Measurements from ENCODE around the gene SCART1. TPM values are rescaled to one million over a fixed set of nuclear protein-coding genes. Genes with fewer than 3 reads are reported as not detected.

SCART1 gene
- total RNA-seq, 1 experiment from 2014 or later: 1.1 TPM

- TF ChIP-seq, protein P1, sequence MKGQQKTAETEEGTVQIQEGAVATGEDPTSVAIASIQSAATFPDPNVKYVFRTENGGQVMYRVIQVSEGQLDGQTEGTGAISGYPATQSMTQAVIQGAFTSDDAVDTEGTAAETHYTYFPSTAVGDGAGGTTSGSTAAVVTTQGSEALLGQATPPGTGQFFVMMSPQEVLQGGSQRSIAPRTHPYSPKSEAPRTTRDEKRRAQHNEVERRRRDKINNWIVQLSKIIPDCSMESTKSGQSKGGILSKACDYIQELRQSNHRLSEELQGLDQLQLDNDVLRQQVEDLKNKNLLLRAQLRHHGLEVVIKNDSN (CRISPR knock-in tag; IDR thresholded peaks at IDR 0.05): no peak
- TF ChIP-seq RORB (CRISPR knock-in tag; IDR thresholded peaks at IDR 0.05) (no peak), GABPB1 (CRISPR knock-in tag; IDR thresholded peaks at IDR 0.05) (no peak), SMAD4 (CRISPR knock-in tag; IDR thresholded peaks at IDR 0.05) (no peak), KAT7 (CRISPR knock-in tag; IDR thresholded peaks at IDR 0.05; ENCODE audit: borderline replicate concordance) (no peak), ERG (CRISPR knock-in tag; IDR thresholded peaks at IDR 0.05) (no peak), ZNF425 (CRISPR knock-in tag; conservative IDR thresholded peaks at IDR 0.05) (no peak), CREB1 (CRISPR knock-in tag; IDR thresholded peaks at IDR 0.05) (no peak), PREB (CRISPR knock-in tag; IDR thresholded peaks at IDR 0.05; ENCODE audit: borderline replicate concordance) (no peak), ZNF263 (CRISPR knock-in tag; IDR thresholded peaks at IDR 0.05; ENCODE audit: low read depth) (no peak)
- TF ChIP-seq, protein P2, sequence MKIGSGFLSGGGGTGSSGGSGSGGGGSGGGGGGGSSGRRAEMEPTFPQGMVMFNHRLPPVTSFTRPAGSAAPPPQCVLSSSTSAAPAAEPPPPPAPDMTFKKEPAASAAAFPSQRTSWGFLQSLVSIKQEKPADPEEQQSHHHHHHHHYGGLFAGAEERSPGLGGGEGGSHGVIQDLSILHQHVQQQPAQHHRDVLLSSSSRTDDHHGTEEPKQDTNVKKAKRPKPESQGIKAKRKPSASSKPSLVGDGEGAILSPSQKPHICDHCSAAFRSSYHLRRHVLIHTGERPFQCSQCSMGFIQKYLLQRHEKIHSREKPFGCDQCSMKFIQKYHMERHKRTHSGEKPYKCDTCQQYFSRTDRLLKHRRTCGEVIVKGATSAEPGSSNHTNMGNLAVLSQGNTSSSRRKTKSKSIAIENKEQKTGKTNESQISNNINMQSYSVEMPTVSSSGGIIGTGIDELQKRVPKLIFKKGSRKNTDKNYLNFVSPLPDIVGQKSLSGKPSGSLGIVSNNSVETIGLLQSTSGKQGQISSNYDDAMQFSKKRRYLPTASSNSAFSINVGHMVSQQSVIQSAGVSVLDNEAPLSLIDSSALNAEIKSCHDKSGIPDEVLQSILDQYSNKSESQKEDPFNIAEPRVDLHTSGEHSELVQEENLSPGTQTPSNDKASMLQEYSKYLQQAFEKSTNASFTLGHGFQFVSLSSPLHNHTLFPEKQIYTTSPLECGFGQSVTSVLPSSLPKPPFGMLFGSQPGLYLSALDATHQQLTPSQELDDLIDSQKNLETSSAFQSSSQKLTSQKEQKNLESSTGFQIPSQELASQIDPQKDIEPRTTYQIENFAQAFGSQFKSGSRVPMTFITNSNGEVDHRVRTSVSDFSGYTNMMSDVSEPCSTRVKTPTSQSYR (CRISPR knock-in tag; IDR thresholded peaks at IDR 0.05): no peak
Measured at GRCh38 chr10:133481657-133482056, 27.9 kb downstream of the SCART1 start (continued).

DNA sequence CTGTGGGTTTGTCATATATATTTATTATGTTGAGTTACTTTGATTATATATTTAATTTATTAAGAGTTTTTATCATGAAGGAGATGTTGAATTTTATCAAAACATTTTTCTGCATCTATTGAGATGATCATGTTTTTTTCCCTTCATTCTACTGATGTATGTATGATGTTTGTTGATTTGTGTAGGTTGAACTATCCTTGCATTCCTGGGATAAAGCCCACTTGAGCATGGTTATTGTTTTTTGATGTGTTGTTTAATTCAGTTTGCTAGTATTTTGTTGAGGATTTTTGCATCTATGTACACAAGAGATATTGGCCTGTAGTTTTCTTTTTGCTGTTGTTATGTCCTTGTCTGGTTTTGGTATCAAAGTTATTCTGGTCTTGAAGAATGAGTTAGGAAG lies 31.1 kb downstream of the SCART1 start:
- Mint-ChIP-seq H3K27ac (no peak overlapping the region), H3K36me3 (peaks cover 66% of the 10 kb centered on the region), H3K9me3 (peaks cover 80% of the 10 kb centered on the region), H3K27me3 (ENCODE audit: low read depth) (no peaks in the 10 kb centered on the region; the same call in 1 of the 2 replicates), H3K4me1 (no peaks in the 10 kb centered on the region), H3K4me3 (no peak overlapping the region)
- CTCF ChIA-PET: no interaction called here
- no peak for ATAC-seq
- TF ChIP-seq USF2 (CRISPR knock-in tag; IDR thresholded peaks at IDR 0.05): no peak
- TF ChIP-seq ELF4 (CRISPR knock-in tag; IDR thresholded peaks at IDR 0.05; ENCODE audit: low read depth): no peak
- TF ChIP-seq ZNF138 (CRISPR knock-in tag; conservative IDR thresholded peaks at IDR 0.05): no peak
- TF ChIP-seq, protein P3, sequence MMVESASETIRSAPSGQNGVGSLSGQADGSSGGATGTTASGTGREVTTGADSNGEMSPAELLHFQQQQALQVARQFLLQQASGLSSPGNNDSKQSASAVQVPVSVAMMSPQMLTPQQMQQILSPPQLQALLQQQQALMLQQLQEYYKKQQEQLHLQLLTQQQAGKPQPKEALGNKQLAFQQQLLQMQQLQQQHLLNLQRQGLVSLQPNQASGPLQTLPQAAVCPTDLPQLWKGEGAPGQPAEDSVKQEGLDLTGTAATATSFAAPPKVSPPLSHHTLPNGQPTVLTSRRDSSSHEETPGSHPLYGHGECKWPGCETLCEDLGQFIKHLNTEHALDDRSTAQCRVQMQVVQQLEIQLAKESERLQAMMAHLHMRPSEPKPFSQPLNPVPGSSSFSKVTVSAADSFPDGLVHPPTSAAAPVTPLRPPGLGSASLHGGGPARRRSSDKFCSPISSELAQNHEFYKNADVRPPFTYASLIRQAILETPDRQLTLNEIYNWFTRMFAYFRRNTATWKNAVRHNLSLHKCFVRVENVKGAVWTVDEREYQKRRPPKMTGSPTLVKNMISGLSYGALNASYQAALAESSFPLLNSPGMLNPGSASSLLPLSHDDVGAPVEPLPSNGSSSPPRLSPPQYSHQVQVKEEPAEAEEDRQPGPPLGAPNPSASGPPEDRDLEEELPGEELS (CRISPR knock-in tag; IDR thresholded peaks at IDR 0.05): no peak
- TF ChIP-seq CREB1 (CRISPR knock-in tag; IDR thresholded peaks at IDR 0.05): no peak
- TF ChIP-seq, protein P4, sequence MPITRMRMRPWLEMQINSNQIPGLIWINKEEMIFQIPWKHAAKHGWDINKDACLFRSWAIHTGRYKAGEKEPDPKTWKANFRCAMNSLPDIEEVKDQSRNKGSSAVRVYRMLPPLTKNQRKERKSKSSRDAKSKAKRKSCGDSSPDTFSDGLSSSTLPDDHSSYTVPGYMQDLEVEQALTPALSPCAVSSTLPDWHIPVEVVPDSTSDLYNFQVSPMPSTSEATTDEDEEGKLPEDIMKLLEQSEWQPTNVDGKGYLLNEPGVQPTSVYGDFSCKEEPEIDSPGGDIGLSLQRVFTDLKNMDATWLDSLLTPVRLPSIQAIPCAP (CRISPR knock-in tag; IDR thresholded peaks at IDR 0.05): no peak
- TF ChIP-seq, protein P5, sequence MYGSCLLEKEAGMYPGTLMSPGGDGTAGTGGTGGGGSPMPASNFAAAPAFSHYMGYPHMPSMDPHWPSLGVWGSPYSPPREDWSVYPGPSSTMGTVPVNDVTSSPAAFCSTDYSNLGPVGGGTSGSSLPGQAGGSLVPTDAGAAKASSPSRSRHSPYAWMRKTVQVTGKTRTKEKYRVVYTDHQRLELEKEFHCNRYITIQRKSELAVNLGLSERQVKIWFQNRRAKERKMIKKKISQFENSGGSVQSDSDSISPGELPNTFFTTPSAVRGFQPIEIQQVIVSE (CRISPR knock-in tag; IDR thresholded peaks at IDR 0.05; ENCODE audit: borderline replicate concordance): no peak
- TF ChIP-seq CBFB (CRISPR knock-in tag; IDR thresholded peaks at IDR 0.05; ENCODE audit: low read depth): no peak
- no peak for TF ChIP-seq GABPB1 (CRISPR knock-in tag; IDR thresholded peaks at IDR 0.05)
- no peak for TF ChIP-seq NFYB (CRISPR knock-in tag; conservative IDR thresholded peaks at IDR 0.05; ENCODE audit: low read depth)
- POLR2A ChIA-PET: no interaction called here
- no peak for DNase-seq (ENCODE audit: low spot score)
